Heart left ventricle (tissue), 13 donors: Measurements from ENCODE around the gene KRT2.

ENCODE experiments used
- CTCF ChIP-seq, 12 donors: fragments of 200-600 bp; sonication (generic) in 4 of 12; IDR thresholded peaks; one replicate each; pipeline versions ENCODE4 v1.5.0 to v1.8.0; 2018 to 2022; ENCODE audit warnings: antibody characterized with exemption in 12 of 12, mild to moderate bottlenecking in 5 of 12
- POLR2A ChIP-seq, 2 donors: fragments of 450-650 bp; IDR thresholded peaks; one replicate each; pipeline ENCODE4 v1.6.1; 2017; ENCODE audit warnings: antibody characterized with exemption in 2 of 2, mild to moderate bottlenecking in 2 of 2, moderate library complexity in 2 of 2
- donor health status: ischemic (EF 13 %, LVEDD 7.1; RV severe dilation, severe dysfunction).
- donor health status: DM: no; HTN: yes; CAD: no.
- donor health status: DM: no; HTN: no; CAD: no.
- donor health status: ischemic (EF 25% LVEDD 6.9; RV normal size, moderate dysfunction).
- donor health status: ischemic (EF 25% LVEDD 5.7; RV mildly dilated, moderate dysfunction).
- donor health status: ischemic (EF 35%, LVEDD 5.7; RV mildly dilated, moderate dysfunction).
- donor health status: nonischemic (EF 11% LVEDD 7.7; RV severe dilation, severe dysfunction).
- donor health status: DM: yes; HTN: yes; CAD: no.
- donor health status: PGD.
- donor health status: ischemic (EF 29% LVEDD 5.4; RV normal size, mild dysfunction).
- donor health status: nonischemic (EF 23%, LVEDD 6.1; RV moderate dilation, normal function).

GRCh38 chr12:52633383-52633782 is 18.6 kb downstream of the KRT2 start:
- no peak for TF ChIP-seq CTCF (IDR thresholded peaks at IDR 0.05)
- no peak for TF ChIP-seq POLR2A (IDR thresholded peaks at IDR 0.05)
